Measurements from ENCODE around the gene CTLA4.

CTLA4 gene

DNA sequence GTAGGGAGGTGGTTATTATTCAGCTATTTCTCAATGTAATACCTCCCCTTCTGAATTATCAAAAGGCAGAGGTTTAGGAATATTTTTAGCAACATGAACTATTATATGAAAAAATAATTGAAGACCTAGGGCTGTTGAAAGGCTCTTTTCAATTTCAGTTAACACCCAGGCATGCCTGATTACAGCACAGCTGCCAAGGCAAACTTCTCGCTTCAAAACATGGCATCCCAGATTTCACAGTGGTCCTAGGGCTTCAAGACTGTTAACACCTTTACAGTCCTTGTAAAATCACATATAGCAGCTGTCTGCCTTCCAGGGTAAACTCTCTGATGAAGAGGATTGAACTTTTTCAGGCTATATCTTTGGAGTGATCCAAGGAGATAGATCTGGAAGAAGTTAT is 23.2 kb downstream of the CTLA4 start:
- DNase-seq (ENCODE audit: low read depth, low spot score), result no peak

DNA sequence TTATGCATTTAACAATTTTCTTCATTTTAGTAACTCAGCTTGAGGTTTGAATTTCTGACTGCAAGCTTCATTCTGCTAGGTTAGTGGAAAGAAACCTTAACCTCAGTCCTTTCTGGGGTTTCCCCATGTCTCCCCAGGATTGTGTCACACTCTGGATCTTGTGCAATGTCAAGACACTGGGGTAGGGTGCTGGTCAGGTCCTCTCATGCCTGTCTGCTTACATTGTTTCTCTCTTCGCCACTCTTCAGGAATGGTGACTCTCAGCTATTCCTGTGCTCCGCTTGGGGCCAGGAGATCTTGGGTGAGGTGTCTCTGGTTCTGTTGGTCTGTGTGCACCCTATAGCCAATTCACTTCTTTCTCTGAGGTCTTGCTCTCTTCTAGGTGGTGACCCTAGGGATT is 23.9 kb downstream of the CTLA4 start:
- DNase-seq (ENCODE audit: low read depth, low spot score), result no peak

DNA sequence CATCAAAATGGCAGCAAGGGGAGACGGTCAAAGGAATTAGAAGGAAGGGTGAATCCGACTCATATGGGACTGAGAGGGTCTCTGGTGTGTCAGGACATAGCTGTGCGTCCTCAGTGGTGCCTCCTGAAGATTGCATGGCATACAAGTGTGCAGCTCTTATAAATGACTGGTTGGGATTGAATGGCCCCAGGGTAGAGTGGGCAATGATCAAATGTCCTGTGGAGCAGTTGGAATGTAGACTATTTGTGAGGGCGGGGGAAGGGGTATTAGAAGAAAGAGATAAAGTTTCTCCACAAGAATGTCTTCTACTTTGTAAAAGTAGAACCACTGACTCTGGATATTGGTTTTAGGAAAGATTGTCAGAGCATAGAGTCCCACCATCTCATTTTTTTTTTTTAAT is 24.6 kb downstream of the CTLA4 start:
- no peak for DNase-seq (ENCODE audit: low read depth, low spot score)

DNA sequence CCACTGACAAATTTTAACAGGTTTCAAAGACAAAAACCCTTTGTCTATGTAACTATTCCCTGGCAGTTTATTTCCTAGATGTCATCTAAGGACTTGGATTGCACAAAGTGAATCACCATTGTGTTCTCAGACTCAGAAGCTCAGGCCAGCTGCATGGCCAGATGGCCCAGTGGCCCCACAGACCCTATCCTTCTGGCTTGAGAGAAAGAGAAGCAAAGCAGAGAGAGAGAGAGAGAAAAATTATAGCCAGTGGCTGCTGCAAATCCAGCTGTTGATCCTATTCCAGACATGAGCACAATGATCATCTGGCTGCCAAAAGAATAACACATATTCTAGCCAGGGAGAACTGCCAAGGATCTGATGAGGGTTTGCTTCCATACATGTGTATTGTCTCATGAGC is 25.8 kb downstream of the CTLA4 start:
- DNase-seq (ENCODE audit: low read depth, low spot score), result no peak

DNA sequence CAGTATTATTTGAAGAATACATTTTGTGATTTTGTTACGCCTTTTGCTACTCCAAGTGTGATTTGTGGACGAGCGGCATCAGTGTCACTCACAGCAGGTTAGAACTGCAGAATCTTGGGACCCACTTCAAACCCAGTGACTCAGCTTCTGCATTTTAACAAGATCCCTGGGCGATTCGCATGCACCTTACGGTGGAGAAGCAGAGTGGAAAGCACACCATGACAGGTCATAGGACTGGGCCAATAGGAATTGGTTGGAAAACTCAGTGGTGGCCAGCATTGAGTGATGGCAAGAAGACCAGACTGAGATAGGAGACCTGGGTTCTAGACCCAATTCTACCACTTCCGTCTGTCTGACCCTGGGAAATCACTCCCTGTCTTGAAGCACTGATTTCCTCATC is 26.3 kb downstream of the CTLA4 start:
- DNase-seq (ENCODE audit: low read depth, low spot score), result no peak

DNA sequence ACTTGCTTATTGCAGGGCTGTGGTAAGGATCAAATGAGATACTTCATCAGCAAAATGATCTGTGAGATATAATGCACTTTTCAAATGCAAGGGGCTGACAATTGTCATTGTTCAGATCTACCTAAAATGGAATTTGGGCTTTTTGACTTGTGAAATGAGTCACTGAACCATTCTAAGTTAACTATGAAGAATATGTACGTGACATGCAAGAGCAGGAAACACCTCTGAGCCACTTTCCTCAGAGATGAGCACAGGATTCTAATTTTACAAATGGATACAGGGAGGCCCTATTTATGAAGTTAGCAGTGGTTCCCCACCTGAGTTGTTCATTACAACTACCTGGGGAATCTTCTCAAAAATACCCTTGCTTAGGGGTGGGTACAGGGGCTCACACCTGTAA is 26.7 kb downstream of the CTLA4 start:
- DNase-seq (ENCODE audit: low read depth, low spot score), result no peak

DNA sequence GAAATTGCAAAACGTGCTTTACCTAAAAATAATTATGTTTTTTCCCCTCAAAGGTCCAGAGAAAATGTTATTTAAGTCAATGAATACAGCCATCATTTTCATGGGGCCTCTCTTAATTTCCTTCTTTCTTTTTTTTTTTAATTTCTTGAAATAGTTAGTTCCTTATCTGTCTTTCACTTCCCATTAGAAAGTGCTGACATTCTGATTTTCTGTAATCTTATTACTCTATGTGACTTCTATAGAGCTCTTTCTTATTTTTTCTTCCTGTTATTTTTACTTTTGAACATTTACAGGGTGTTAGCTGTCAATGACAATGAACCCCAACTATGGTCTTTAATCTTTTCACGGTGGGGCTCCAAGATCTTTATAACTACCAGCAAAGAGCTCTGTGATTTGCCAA is 30.0 kb downstream of the CTLA4 start:
- no peak for DNase-seq (ENCODE audit: low read depth, low spot score)

DNA sequence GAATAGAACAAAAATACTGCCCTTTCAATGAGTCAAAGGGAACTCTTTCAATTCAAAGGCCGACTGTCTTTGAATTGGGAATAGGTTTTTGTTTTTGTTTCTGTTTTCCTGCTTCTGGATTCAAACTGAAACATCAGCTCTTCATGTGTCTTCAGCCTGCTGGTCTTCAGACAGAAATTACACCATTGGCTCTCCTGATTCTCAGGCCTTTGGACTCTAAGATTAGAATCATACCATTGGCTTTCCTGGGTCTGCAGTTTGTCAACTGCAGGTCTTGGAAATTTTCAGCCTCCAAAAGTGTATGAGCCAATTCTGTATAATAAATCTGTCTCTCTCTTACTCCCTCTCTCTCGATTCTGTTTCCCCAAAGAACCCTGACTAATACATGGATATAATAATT is 31.1 kb downstream of the CTLA4 start:
- no peak for DNase-seq (ENCODE audit: low read depth, low spot score)

DNA sequence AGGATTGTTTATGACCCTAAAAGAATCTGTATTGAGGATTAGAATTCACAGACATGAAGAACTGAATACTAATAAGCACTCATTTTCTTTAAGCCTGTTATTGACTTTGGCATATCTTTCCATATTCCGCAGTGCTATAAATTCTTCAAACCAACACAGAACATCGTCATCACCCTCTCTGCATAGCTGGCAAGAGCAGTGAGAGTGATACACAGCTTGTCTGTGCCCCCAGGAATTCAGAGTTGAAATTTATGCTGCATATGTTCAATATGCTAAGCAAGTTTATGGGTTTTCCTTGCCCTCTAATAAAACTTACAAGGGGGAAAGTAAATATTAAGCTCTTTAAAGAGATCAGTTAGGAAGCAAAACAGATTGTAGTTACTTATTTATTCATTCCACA is 32.7 kb downstream of the CTLA4 start:
- no peak for DNase-seq (ENCODE audit: low read depth, low spot score)

DNA sequence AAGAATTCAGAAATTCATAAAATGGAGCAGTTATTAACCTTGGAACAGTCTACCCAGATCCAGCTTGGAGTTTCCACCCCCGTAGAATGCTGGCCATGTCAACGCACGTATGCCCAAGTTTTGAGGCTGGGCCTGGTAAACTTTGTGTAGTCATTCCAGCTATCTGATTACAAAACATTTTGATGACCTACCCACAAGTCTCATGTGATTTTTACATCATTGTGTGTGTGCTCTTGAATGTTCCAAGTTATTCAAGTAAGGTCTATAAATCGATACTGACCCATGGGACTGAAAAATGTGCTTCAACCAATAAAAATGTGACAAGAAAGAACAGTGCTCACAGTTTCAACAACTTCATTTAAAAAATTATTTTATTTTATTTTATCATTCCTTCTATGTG is 36.5 kb downstream of the CTLA4 start:
- no peak for DNase-seq (ENCODE audit: low read depth, low spot score)

DNA sequence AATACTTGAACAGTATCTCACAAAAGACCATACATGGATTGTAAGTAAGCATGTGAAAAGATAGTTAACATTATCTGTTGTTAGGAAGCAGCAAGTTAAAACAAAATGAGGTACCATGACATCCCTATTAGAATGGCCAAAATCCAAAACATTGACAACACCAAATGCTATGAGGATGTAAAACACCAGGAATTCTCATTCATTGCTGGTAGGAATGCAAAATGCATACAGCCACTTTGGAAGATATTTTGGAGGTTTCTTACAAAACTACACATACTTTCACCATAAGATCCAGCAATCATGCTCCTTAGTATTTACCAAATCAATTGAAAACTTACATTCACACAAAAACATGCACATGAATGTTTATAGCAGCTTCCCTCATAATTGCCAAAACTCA is 38.1 kb downstream of the CTLA4 start:
- no peak for DNase-seq (ENCODE audit: low read depth, low spot score)

DNA sequence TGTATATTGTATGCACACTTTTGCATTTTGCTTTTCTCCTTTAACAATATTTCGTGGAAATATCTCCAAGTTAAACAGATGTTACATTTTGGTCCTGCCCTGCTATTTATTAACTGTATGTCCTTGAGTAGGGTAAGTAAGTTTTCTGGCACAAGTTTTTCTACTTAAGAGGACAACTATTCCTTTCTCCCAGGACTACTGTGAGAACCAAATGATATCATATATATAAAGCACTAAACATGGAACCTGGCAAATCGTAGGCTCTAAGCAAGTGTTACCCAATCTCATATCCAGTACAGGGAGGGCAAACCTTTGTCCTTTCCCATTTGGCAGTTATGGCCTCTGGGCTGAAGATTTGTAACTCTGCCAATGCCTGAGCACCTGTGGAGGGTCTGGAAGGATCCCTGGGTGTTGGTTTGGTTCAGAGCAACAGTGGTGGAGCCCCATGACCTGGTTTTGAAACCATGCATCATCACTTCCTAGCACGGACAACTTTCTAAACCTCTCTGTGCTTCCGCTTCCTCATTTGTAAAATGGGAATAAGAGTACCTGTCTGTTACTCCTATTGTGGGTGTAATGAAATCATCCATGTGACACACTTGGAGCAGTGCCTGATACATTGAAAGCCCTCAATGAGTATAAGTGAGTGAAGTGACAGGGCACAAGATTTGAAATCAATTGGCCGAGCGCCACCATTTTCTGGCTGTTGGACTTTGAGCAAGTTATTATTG is 40.7 kb downstream of the CTLA4 start:
- no peak for DNase-seq (ENCODE audit: low read depth, low spot score)

DNA sequence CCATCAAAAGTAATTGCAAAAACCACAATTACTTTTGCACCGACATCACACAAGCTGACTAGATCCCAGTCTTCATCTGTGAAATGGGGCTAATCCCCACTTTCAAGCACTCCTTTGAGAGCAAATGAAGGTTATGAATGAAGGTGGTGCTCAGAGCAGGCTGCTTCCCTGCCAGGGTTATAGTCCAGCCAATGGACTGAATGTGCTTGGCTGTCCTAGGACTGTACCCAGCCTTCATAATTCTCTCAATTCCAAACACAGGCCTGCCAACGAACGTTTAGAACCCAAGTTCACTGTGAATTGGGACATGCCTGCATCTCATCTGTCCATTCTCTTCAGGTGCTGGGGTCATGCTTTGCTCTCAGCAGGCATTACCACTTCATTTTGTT is 41.2 kb downstream of the CTLA4 start:
- DNase-seq (ENCODE audit: low read depth, low spot score), result no peak

DNA sequence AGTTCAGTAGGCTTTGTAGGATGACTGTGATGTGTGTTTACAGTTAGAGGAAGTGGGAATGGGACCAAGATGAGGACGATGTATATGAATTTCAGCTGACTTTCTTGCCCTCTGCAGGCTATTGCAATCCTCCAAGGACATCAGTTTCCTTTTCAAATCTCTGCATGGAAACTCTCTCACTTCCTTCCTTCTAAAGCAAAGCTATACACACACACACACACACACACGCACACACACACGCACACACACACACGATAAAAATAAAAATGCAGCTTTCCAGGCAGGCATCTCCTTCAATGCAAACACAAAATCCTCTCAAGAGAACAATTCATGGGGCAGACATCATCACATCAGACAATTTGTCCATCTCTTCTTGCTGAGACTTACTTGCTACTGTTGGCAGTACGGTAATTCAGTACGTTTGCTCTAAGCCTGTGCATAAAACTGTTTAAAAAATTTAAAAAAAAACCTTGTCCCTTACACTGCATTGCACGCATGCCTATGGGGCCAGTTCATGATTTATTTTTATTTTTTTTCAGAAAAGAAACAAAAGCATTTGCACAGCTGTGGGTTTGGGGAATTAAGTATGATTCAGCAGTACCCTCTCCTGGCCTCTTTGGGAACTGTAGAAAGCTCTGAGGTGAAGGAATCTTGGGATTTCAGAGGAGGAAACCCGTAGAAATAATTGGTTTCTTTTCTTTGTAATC is 41.8 kb downstream of the CTLA4 start:
- peak; percentile 52 for DNase-seq (ENCODE audit: low read depth, low spot score)

DNA sequence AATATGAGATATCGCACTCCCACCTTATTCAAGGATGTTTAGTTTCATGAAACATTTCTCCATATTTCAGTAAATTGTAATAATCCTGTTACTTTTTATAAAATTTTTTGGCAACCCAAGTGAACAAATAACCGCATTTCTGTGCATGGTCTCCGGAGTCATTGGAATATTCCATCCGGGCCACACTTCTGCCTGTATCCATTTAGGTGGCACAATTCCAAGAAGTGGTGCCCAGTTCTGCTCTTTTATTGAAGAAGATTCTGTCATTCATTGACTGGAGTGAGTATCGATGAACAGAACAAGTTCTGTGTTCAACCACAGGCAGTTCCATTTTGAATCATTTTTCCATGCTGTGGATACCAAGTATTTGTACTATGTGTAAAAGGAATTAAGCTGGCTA is 42.4 kb downstream of the CTLA4 start:
- no peak for DNase-seq (ENCODE audit: low read depth, low spot score)

DNA sequence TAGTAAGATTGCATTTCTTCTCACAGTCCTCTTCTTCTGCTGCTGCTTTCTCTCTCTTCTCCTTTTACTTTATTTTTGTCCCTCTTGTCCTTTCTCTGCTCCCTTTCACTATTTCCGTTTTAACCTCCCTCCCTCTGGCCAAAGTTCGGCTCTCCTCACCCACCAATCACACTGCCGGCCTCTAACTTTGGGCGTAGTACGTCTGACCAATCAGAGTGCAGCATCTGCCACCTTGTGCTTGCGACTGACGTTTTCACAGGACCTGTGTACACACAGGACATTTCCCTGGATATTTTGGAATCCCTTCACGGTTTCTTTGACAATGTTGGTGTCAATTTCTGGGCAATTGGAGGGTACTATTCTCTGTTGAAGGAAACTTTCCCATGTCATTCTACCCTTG is 46.4 kb downstream of the CTLA4 start:
- DNase-seq (ENCODE audit: low read depth, low spot score), result no peak

DNA sequence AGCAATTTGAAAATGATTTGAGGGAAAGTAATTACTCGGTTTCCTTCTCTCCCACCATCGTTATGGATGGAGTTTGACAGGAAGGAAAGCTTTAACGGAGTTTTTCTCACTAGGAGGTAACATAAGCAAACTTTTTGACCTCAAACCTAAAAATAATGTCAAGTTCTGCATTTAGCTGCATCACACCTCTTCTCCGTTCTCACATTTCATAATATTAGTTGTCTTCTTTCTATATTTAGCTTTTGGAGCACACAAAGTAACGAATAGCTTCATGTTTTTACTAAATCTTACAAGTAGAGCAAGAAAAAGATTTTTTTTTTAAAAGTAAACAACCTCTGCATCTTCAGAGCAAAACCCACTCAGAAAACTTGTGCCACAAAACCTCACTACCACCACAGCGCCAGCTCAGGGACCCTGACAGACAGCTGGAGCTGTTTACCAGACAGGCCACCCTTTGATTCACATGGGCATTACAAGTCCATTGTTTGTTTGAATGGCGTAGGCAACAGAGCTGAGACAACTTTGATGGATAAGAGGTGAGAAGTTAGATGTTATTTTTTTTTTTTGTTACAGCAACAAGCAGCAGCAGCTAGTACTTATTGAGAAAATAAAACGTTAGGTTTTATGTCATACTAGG is 47.1 kb downstream of the CTLA4 start:
- no peak for DNase-seq (ENCODE audit: low read depth, low spot score)

DNA sequence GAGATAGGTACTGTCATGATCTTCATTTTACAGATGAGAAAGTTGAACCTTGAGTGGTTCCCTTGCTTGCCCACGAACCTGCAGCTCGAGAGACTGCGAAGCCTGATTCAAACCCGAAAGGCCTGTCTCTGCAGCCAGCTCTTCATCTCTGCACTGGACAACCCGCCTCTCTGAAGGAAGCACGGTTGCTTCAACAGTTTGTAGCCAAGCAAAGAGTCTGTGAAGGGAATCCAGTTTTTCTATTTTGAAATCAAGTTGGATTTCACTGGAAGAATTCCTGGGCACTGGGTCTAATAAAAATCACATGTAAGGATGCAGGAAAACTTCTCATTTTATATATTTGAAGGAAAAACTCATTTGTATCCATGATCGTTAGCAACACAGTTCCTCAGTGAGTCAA is 47.7 kb downstream of the CTLA4 start:
- DNase-seq (ENCODE audit: low read depth, low spot score), result no peak

DNA sequence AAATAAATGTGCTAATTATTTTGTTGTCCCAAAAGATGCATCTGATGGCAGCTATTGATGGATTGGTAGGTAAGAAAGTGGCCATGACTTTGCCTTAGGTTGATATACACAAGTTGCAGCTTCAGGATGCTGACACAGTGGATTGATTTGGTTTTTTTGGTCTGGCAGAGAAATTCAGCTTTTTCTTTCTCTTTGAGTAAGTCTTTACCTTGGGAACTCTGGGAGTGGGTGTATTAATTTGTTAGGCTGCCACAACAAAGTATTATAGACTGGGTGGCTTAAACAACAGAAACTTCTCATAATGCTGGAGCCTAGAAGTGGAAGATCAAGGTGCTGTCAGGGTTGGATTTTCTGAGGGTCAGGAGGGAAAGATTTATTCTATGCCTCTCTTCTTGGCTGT is 49.2 kb downstream of the CTLA4 start:
- DNase-seq (ENCODE audit: low read depth, low spot score), result no peak

DNA sequence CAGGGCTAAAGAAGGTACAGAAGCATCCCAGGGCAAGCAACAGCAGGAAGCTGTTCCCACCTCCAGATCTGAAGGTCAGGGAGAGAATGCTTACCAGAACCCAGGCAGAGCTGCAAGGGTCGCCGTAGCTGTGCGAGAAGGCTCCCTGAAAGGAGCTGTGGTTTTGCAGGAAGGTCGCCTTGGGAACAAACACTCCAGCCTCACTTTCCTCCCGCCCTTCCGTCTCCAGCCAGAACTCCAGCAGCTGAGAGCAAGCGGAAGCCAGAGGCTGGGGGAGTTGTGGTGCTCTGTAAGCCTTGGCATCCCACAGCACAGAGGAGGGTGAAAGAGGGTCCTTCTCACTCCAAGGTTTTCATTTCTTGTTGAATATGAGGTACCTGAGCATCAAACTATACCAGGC is 50.7 kb downstream of the CTLA4 start:
- DNase-seq (ENCODE audit: low read depth, low spot score), result no peak

DNA sequence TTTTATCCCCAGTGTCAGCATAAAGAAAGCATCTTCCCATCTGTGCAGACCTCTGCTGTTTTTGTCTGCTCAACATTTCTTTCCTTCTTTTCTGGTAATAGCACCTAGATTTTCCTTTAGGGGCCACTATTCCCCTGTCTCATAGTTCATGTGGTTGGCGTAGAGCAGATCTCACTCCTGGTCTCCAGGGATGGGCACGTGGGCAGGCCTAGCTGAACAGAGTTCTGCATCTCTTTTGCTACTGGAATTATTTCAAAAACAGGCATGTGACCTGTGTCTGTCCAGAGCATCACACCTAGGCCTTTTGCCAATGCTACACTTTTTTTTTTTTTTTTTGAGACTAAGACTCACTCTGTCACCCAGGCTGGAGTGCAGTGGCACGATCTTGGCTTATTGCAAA is 51.3 kb downstream of the CTLA4 start:
- no peak for DNase-seq (ENCODE audit: low read depth, low spot score)

Measured in smooth muscle cell of the brain vasculature (primary cell).